Testis (tissue), 3 donors: ENCODE measurements around the gene MYH9. TPM values are rescaled to one million over a fixed set of nuclear protein-coding genes. Genes with fewer than 3 reads are reported as not detected.

ENCODE experiments used
- DNase-seq: peaks from one replicate; pipeline ENCODE4 v3.0.0-alpha.2; 2019
- H3K27ac ChIP-seq, 2 donors: fragments of 200-600 bp; sonication (generic); one replicate each; pipeline ENCODE4 v1.5.1; 2019
- H3K27me3 ChIP-seq: fragments of 200-600 bp; sonication (generic); one replicate; pipeline ENCODE4 v1.5.1; 2019
- H3K36me3 ChIP-seq: fragments of 200-600 bp; sonication (generic); one replicate; pipeline ENCODE4 v1.5.1; 2017; ENCODE audit warnings: low read depth; ENCODE audit errors: missing control alignments
- H3K4me1 ChIP-seq: fragments of 200-600 bp; sonication (generic); one replicate; pipeline ENCODE4 v1.5.1; 2019
- H3K4me3 ChIP-seq, 2 donors: fragments of 200-600 bp; sonication (generic); one replicate each; pipeline ENCODE4 v1.5.1; 2017 to 2019
- H3K9me3 ChIP-seq: fragments of 200-600 bp; sonication (generic); one replicate; pipeline ENCODE4 v1.5.1; 2017
- CTCF ChIP-seq, 3 experiments: fragments of 450-650 bp in 2 of 3; fragments of 200-600 bp in 1 of 3; sonication (generic) in 1 of 3; IDR thresholded peaks; one replicate each; pipeline ENCODE4 v1.5.1; 2016 to 2019; ENCODE audit warnings: antibody characterized with exemption in 3 of 3, mild to moderate bottlenecking in 2 of 3, moderate library complexity in 1 of 3
- POLR2A ChIP-seq: fragments of 450-650 bp; IDR thresholded peaks from one replicate; pipeline ENCODE4 v1.6.1; 2017; ENCODE audit warnings: antibody characterized with exemption, mild to moderate bottlenecking, moderate library complexity
- WGBS, 2 donors: methylation state at CpG; one replicate each; pipeline ENCODE4 v1.1.5; 2018; 5-methylcytosine and 5-hydroxymethylcytosine counted together
- intact Hi-C: fragments of 100-400 bp; cut with DNase I; formaldehyde crosslinking; loops from one replicate; pipeline ENCODE4 v1.15.1; 2023; ENCODE audit warnings: low total_unique reads
- polyA plus RNA-seq: library from polyadenylated mRNA; stranded (reverse); fragments of 350-450 nt; fragmentation: Illumina TruSeq; extraction: RNeasy Lipid Tissue Mini Kit (QIAGEN cat#74804); gene quantifications from one replicate; pipeline ENCODE4 v1.2.3, GENCODE V29; 2014; ENCODE audit warnings: low read depth, low replicate concordance; ENCODE audit not compliant: insufficient read depth
- total RNA-seq, 2 donors: library from RNA; depleted of rRNA; stranded (reverse); fragments of >200 nt; gene quantifications; one replicate each; pipeline ENCODE4 v1.2.3, GENCODE V29; 2016

The MYH9 gene
- total and polyA plus RNA-seq, 3 donors from 2014 or later = 129 to 146 (median 141) TPM

- H3K36me3 ChIP-seq = no peaks in the 10 kb centered on the region
- WGBS, 2 donors = 84% methylated on average over 2 of the region's 2 CpGs
- H3K27me3 ChIP-seq = no peaks in the 10 kb centered on the region
- no peak overlapping the region for H3K4me3 ChIP-seq
- intact Hi-C loops = no loop called here
- TF ChIP-seq POLR2A = no peak
- TF ChIP-seq CTCF (IDR thresholded peaks at IDR 0.05) = no peak
- H3K9me3 ChIP-seq = no peaks in the 10 kb centered on the region
- H3K4me1 ChIP-seq = peaks cover 68% of the 10 kb centered on the region
- H3K27ac ChIP-seq = peak overlapping the region; percentile 4 to 65
- DNase-seq = no peak
Measured at GRCh38 chr22:36371920-36372319, 15.8 kb downstream of the MYH9 start.

- Histone ChIP-seq H3K4me1 (peaks cover 85% of the 10 kb centered on the region), H3K4me3 (no peak overlapping the region), H3K9me3 (no peaks in the 10 kb centered on the region), H3K27me3 (no peaks in the 10 kb centered on the region), H3K36me3 (no peaks in the 10 kb centered on the region), H3K27ac (peak overlapping the region; percentile 40 to 65)
- TF ChIP-seq POLR2A (no peak), CTCF (IDR thresholded peaks at IDR 0.05) (no peak)
- WGBS, 2 donors = 50 to 67% methylated on average over 10 to 11 of the region's 11 CpGs
- intact Hi-C loops = no loop called here
- DNase-seq = peak; percentile 44
Measured at GRCh38 chr22:36369922-36370791, 17.6 kb downstream of the MYH9 start.

DNA sequence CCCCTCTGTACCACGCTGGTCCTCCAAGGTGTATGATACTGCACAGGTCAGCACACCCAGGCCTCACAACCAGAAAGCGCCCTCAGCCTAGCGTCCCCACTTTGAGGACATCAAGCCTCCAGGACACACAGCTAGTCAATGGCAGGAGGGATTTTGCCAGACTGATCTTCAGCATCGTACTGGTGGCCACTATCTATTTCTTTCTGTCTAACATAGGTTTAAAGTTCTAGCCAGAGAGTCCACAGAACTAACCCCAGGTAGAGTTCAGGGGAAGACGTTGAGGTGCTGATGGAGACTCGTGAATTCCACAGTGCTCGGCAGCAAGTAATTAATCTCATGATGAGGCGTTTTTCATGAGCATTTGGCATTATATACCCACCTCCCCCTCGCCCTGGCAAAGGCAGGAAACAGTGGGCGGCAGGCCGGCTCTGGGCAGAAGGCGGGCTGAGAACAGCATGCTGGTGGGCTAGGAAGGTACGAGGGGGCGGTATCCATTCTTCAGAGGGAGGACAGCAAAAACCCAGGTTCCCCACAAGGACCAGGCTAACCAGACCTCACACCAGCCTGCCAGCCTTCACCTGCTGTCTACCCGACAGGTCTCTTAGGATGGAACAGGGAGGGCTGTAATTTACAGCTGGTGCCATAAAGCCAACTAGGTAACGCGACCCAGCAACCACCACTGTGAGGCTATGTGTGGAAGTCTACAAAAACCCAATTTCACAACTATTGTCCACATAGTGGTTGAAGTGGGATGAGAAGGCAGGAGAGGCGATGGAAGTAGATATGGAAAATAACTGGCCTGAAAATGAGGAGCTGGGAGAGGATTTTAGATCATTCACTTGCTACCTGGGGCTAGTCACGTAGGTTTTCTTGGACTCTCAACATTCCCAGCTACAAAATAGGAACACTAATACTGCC lies 18.5 kb downstream of the MYH9 start:
- 58% methylated on average over 17 to 19 of the region's 19 CpGs for WGBS, 2 donors
- H3K27me3 ChIP-seq = no peaks in the 10 kb centered on the region
- TF ChIP-seq POLR2A = no peak
- no peak for TF ChIP-seq CTCF (IDR thresholded peaks at IDR 0.05)
- H3K27ac ChIP-seq = peak overlapping the region; percentile 16 to 65
- DNase-seq = no peak
- no peaks in the 10 kb centered on the region for H3K9me3 ChIP-seq
- intact Hi-C loops = no loop called here
- no peak overlapping the region for H3K4me3 ChIP-seq
- no peaks in the 10 kb centered on the region for H3K36me3 ChIP-seq
- peaks cover 90% of the 10 kb centered on the region for H3K4me1 ChIP-seq

DNA sequence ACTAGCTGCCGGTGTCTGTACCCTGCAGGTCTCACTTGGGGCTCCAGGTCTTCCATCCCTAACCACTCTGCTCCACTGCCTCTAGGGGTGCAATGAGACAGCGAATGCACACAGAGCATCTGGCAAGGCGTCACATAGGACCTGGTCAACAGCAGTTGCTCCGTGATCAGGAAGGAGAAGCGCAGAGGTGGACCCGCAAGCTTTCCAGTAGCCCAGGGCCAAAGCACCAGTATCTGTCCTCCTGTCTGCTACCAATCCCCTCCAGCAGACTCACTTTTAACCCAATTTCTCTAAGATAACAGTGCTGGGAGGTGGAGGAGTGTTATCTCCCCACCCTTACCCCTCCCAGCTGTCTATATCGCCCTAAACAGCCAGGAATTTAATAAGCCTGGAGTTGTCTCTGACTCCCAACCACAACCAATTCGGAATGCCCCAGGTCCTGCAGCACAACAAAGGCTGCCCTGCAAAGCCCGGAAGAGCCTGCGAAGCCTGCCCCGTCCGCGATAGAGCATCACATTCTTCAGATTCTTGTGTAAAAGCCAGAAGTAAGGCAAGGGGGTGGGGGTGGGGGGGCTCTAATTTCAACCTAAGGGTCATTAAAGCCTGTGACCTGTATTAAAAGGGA lies 19.3 kb downstream of the MYH9 start:
- no peaks in the 10 kb centered on the region for H3K27me3 ChIP-seq
- peak overlapping the region; percentile 16 to 65 for H3K27ac ChIP-seq
- H3K4me3 ChIP-seq = no peak overlapping the region
- H3K36me3 ChIP-seq = no peaks in the 10 kb centered on the region
- no peak for DNase-seq
- peaks cover 86% of the 10 kb centered on the region for H3K4me1 ChIP-seq
- intact Hi-C loops = no loop called here
- no peaks in the 10 kb centered on the region for H3K9me3 ChIP-seq
- 38 to 59% methylated on average over 11 to 13 of the region's 13 CpGs for WGBS, 2 donors
- TF ChIP-seq CTCF (IDR thresholded peaks at IDR 0.05) (no peak), POLR2A (no peak)
